H1 (cell line): ENCODE results near the gene DEGS1. TPM values are rescaled to one million over a fixed set of nuclear protein-coding genes. Genes with fewer than 3 reads are reported as not detected.

Experiments
- CTCF ChIA-PET: fragments of 300-600 bp; sonication (Branson Sonifier 250); formaldehyde crosslinking; loops from one replicate; lab custom pipeline; 2021; ENCODE audit not compliant: partially characterized antibody; lab: Charles Lee
- POLR2A ChIA-PET: fragments of 300-600 bp; sonication (Branson Sonifier 250); formaldehyde crosslinking; loops from one replicate; lab custom pipeline; 2021; ENCODE audit warnings: inconsistent platforms; ENCODE audit not compliant: partially characterized antibody; lab: Charles Lee
- DNase-seq, 2 experiments: peaks; one replicate each; pipeline versions ENCODE4 v3.0.0 to v3.0.0-alpha.2; 2010 to 2022; ENCODE audit warnings: low spot score in 2 of 2, low read depth in 1 of 2, mixed read lengths in 1 of 2
- FAIRE-seq: peaks from 2 replicates; lab custom pipeline; 2011; peaks lifted over from hg19 to GRCh38; lab: Jason Lieb, UNC
- H2AFZ ChIP-seq: 2 replicates; pipeline ENCODE4 v1.8.1; 2012; ENCODE audit warnings: low read length, inconsistent platforms
- H2AK5ac ChIP-seq: 2 replicates; pipeline ENCODE4 v1.6.1; 2013; ENCODE audit warnings: low read depth, low read length
- H2BK120ac ChIP-seq: replicated peaks from 2 replicates; pipeline ENCODE3; 2013; ENCODE audit warnings: low read depth, low read length, inconsistent platforms
- H2BK12ac ChIP-seq: 2 replicates; pipeline ENCODE4 v1.6.1; 2013; ENCODE audit warnings: low read depth, low read length
- H2BK15ac ChIP-seq: 2 replicates; pipeline ENCODE4 v1.6.1; 2013; ENCODE audit warnings: low read length
- H2BK20ac ChIP-seq: 2 replicates; pipeline ENCODE4 v1.6.1; 2013; ENCODE audit warnings: low read length
- H2BK5ac ChIP-seq: 2 replicates; pipeline ENCODE4 v1.6.1; 2013; ENCODE audit warnings: low read depth, low read length
- H3K14ac ChIP-seq: 2 replicates; pipeline ENCODE4 v1.6.1; 2013; ENCODE audit warnings: inconsistent platforms; ENCODE audit not compliant: insufficient read length
- H3K18ac ChIP-seq: 2 replicates; pipeline ENCODE4 v1.6.1; 2013; ENCODE audit warnings: low read length; ENCODE audit errors: extremely low read depth
- H3K23ac ChIP-seq: 2 replicates; pipeline ENCODE4 v1.6.1; 2013; ENCODE audit warnings: inconsistent platforms; ENCODE audit not compliant: insufficient read length
- H3K23me2 ChIP-seq: 2 replicates; pipeline ENCODE4 v1.6.1; 2013; ENCODE audit warnings: low read depth, low read length
- H3K27ac ChIP-seq: 2 replicates; pipeline ENCODE4 v1.6.1; 2011; ENCODE audit warnings: low read depth, low read length, inconsistent platforms
- H3K27me3 ChIP-seq, 4 experiments: replicated peaks in 1 of 4; 1 replicate in 1 of 4; 2 replicates in 3 of 4; pipeline versions ENCODE4 v1.6.1 to v1.8.1; 2011 to 2013; ENCODE audit warnings: low read length in 3 of 4, mild to moderate bottlenecking in 3 of 4, inconsistent platforms in 2 of 4, mixed read lengths in 2 of 4, moderate library complexity in 1 of 4; ENCODE audit not compliant: control insufficient read depth in 3 of 4, insufficient read depth in 3 of 4; ENCODE audit errors: extremely low read depth in 1 of 4
- H3K36me3 ChIP-seq, 4 experiments: 2 replicates each; pipeline versions ENCODE4 v1.6.1 to v1.8.1; 2011 to 2013; ENCODE audit warnings: mild to moderate bottlenecking in 4 of 4, low read length in 3 of 4, moderate library complexity in 2 of 4, control low read depth in 1 of 4, inconsistent platforms in 1 of 4; ENCODE audit not compliant: insufficient read depth in 4 of 4, control insufficient read depth in 2 of 4
- H3K4ac ChIP-seq: replicated peaks from 2 replicates; pipeline ENCODE3; 2013; ENCODE audit warnings: low read length, low read depth, mixed read lengths, inconsistent platforms; ENCODE audit not compliant: insufficient read length
- H3K4me1 ChIP-seq, 4 experiments: replicated peaks in 1 of 4; 1 replicate in 1 of 4; 2 replicates in 3 of 4; pipeline versions ENCODE4 v1.6.1 to v1.8.1; 2011 to 2013; ENCODE audit warnings: low read length in 3 of 4, inconsistent platforms in 2 of 4, mixed read lengths in 1 of 4; ENCODE audit not compliant: insufficient read depth in 4 of 4, control insufficient read depth in 3 of 4
- H3K4me2 ChIP-seq, 2 experiments: 2 replicates each; pipeline versions ENCODE4 v1.6.1 to v1.8.1; 2011 to 2013; ENCODE audit warnings: low read depth in 2 of 2, low read length in 2 of 2, control low read depth in 1 of 2, inconsistent platforms in 1 of 2, mild to moderate bottlenecking in 1 of 2; ENCODE audit not compliant: insufficient read depth in 1 of 2
- H3K4me3 ChIP-seq, 4 experiments: fragments of 200-600, 300-600 bp in 1 of 4; sonication (generic), shearing (Covaris generic), sonication (Bioruptor Twin) in 1 of 4; 2 replicates each; pipeline versions ENCODE4 v1.5.1 to v1.8.1; 2011 to 2016; ENCODE audit warnings: low read length in 4 of 4, low read depth in 3 of 4, control low read depth in 2 of 4, inconsistent platforms in 2 of 4, mild to moderate bottlenecking in 2 of 4, mixed read lengths in 1 of 4, moderate library complexity in 1 of 4; ENCODE audit not compliant: insufficient read depth in 2 of 4; ENCODE audit errors: extremely low read depth in 1 of 4
- H3K56ac ChIP-seq: replicated peaks from 2 replicates; pipeline ENCODE3; 2013; ENCODE audit warnings: low read depth, mild to moderate bottlenecking, mixed read lengths, low read length, inconsistent platforms; ENCODE audit not compliant: insufficient read length
- H3K79me1 ChIP-seq: 2 replicates; pipeline ENCODE4 v1.6.1; 2013; ENCODE audit warnings: low read depth, low read length, control low read depth
- H3K79me2 ChIP-seq, 2 experiments: 2 replicates each; pipeline versions ENCODE4 v1.6.1 to v1.8.1; 2012 to 2013; ENCODE audit warnings: low read length in 2 of 2, mild to moderate bottlenecking in 2 of 2, inconsistent platforms in 1 of 2; ENCODE audit not compliant: insufficient read depth in 2 of 2, control insufficient read depth in 1 of 2
- H3K9ac ChIP-seq, 4 experiments: replicated peaks in 1 of 4; 1 replicate in 1 of 4; 2 replicates in 3 of 4; pipeline versions ENCODE4 v1.6.1 to v1.8.1; 2011 to 2013; ENCODE audit warnings: low read depth in 3 of 4, low read length in 3 of 4, control low read depth in 2 of 4, mild to moderate bottlenecking in 2 of 4, moderate library complexity in 2 of 4, inconsistent platforms in 1 of 4; ENCODE audit errors: extremely low read depth in 1 of 4
- H3K9me3 ChIP-seq, 2 experiments: 2 replicates each; pipeline versions ENCODE4 v1.6.1 to v1.8.1; 2012 to 2013; ENCODE audit warnings: mild to moderate bottlenecking in 2 of 2, moderate library complexity in 2 of 2, control low read depth in 1 of 2, inconsistent platforms in 1 of 2, low read depth in 1 of 2, low read length in 1 of 2, mixed read lengths in 1 of 2; ENCODE audit not compliant: insufficient read depth in 2 of 2
- H4K20me1 ChIP-seq, 2 experiments: replicated peaks in 1 of 2; 2 replicates each; pipeline versions ENCODE3 to v1.8.1; 2011 to 2013; ENCODE audit warnings: inconsistent platforms in 2 of 2, low read length in 2 of 2, mild to moderate bottlenecking in 1 of 2; ENCODE audit not compliant: insufficient read depth in 2 of 2, control insufficient read depth in 1 of 2
- H4K5ac ChIP-seq: 2 replicates; pipeline ENCODE4 v1.6.1; 2013; ENCODE audit warnings: low read length, low read depth, mixed read lengths, inconsistent platforms; ENCODE audit not compliant: insufficient read length
- H4K8ac ChIP-seq: 2 replicates; pipeline ENCODE4 v1.8.0; 2013; ENCODE audit warnings: mild to moderate bottlenecking, moderate library complexity, low read length, inconsistent platforms; ENCODE audit not compliant: insufficient read depth; ENCODE audit errors: extremely low read depth
- H4K91ac ChIP-seq: replicated peaks from 2 replicates; pipeline ENCODE3; 2013; ENCODE audit warnings: low read length, mixed read lengths, inconsistent platforms; ENCODE audit not compliant: insufficient read length
- ASH2L ChIP-seq: fragments of 200-600, 300-600 bp; sonication (generic); IDR thresholded peaks from one replicate; pipeline ENCODE4 v1.7.1; 2017; ENCODE audit warnings: low read length
- CBX5 ChIP-seq: fragments of 300-800, 300-1000 bp; sonication (generic); IDR thresholded peaks from 2 replicates; pipeline ENCODE4 v1.7.1; 2016; ENCODE audit warnings: antibody characterized with exemption, low read length, low read depth
- CHD1 ChIP-seq: IDR thresholded peaks from 2 replicates; pipeline ENCODE4 v1.6.1; 2012; ENCODE audit warnings: low read depth, low read length, improper control_type of control experiment
- EP300 ChIP-seq, 2 experiments: IDR thresholded peaks; 1 replicate in 1 of 2; 2 replicates in 1 of 2; pipeline ENCODE4 v1.6.1; 2011 to 2012; ENCODE audit warnings: low read depth in 2 of 2, low read length in 2 of 2, mild to moderate bottlenecking in 2 of 2, borderline replicate concordance in 1 of 2, inconsistent platforms in 1 of 2, moderate library complexity in 1 of 2
- KDM4A ChIP-seq: IDR thresholded peaks from one replicate; pipeline ENCODE4 v1.7.1; 2012; ENCODE audit warnings: low read depth, mild to moderate bottlenecking, moderate library complexity, low read length, inconsistent platforms; ENCODE audit not compliant: severe bottlenecking
- KDM5A ChIP-seq: fragments of 200-600 bp; IDR thresholded peaks from 2 replicates; pipeline ENCODE4 v1.7.1; 2012; ENCODE audit warnings: mild to moderate bottlenecking, low read length, inconsistent platforms, mixed read lengths
- NANOG ChIP-seq: IDR thresholded peaks from 2 replicates; pipeline ENCODE4 v1.6.1; 2011; ENCODE audit warnings: low read length, low read depth, mild to moderate bottlenecking, inconsistent platforms; ENCODE audit not compliant: insufficient read depth, poor library complexity, severe bottlenecking
- RAD21 ChIP-seq, 2 experiments: IDR thresholded peaks in 1 of 2; conservative IDR thresholded peaks in 1 of 2; 2 replicates each; pipeline ENCODE4 v1.6.1; 2011; ENCODE audit warnings: low read depth in 2 of 2, low read length in 2 of 2, improper control_type of control experiment in 1 of 2, inconsistent platforms in 1 of 2, mild to moderate bottlenecking in 1 of 2, moderate library complexity in 1 of 2
- RNF2 ChIP-seq: fragments of 200-900, 300-1000 bp; sonication (generic); IDR thresholded peaks from 2 replicates; pipeline ENCODE4 v1.7.1; 2016; ENCODE audit warnings: borderline replicate concordance, low read depth, mild to moderate bottlenecking, antibody characterized with exemption, low read length; ENCODE audit not compliant: poor library complexity, severe bottlenecking; ENCODE audit errors: missing control alignments
- SP4 ChIP-seq: IDR thresholded peaks from 2 replicates; pipeline ENCODE4 v1.6.1; 2012; ENCODE audit warnings: low read length, inconsistent platforms
- WGBS, 2 experiments: shearing (Covaris generic) in 1 of 2; methylation state at CpG; one replicate each; pipeline versions ENCODE4 v1.1.6 to v1.1.7; 2013 to 2015; ENCODE audit warnings: low lambda C conversion rate in 2 of 2, mixed read lengths in 2 of 2, inconsistent platforms in 1 of 2, low coverage in 1 of 2, missing lambda C conversion rate in 1 of 2; ENCODE audit not compliant: insufficient replicate concordance in 2 of 2, insufficient coverage in 1 of 2, insufficient read length in 1 of 2; ENCODE audit errors: extremely low coverage in 1 of 2, missing lambda C conversion rate in 1 of 2; 5-methylcytosine and 5-hydroxymethylcytosine counted together
- polyA plus RNA-seq, 7 experiments: library from polyadenylated mRNA; depleted of rRNA in 3 of 7; stranded (reverse) in 5 of 7; unstranded in 2 of 7; fragments of >200 nt in 5 of 7; fragments of 200-250 nt in 2 of 7; gene quantifications; 1 replicate in 5 of 7; 2 replicates in 1 of 7; 4 replicates in 1 of 7; pipeline versions ENCODE4 v1.2.1 to v1.2.3, GENCODE V29; 2011 to 2013; ENCODE audit warnings: missing spikeins in 2 of 7, mixed read lengths in 2 of 7
- total RNA-seq: library from RNA; stranded (reverse); fragmentation: NEBNext Ultra II Directional; extraction: Animal tissue kit (Norgen Biotek cat#: 25700); gene quantifications from 2 replicates; pipeline ENCODE4 v1.2.1, GENCODE V29; 2021

Gene DEGS1
- total and polyA plus RNA-seq, 2 of the 8 experiments (the other 6 are each of a cell fraction or from before 2014, with no cell fraction given): 46.1 to 114 TPM

GRCh38 chr1:224238212-224238611 is 55.2 kb downstream of the DEGS1 start:
- POLR2A ChIA-PET: interaction anchor here (1.1 to 1.4 kb wide), 2 partner anchors 14 to 19 kb away, joined by 3 to 4 read pairs; no protein-coding TSS in a partner anchor
- WGBS, 2 experiments: 84% methylated on average over 9 of the region's 9 CpGs; no CpG with 5 or more reads in 1 of the 2 experiments

More at GRCh38 chr1:224238212-224238611, 55.2 kb downstream of the DEGS1 start:
- no peaks in the 10 kb centered on the region for H4K20me1 ChIP-seq
- TF ChIP-seq SP4 (no peak), NANOG (no peak), KDM5A (no peak), CBX5 (no peak), RAD21 (IDR thresholded peaks at IDR 0.05 in 1 of 2, conservative IDR thresholded peaks at IDR 0.05 in 1 of 2; ENCODE audit: low read depth in 2 of 2, low read length in 2 of 2) (no peak), KDM4A (no peak), RNF2 (no peak), CHD1 (no peak), EP300 (IDR thresholded peaks at IDR 0.05; ENCODE audit: borderline replicate concordance in 1 of 2, low read depth in 2 of 2, low read length in 2 of 2) (no peak), ASH2L (no peak)
- DNase-seq (no peak), FAIRE-seq (no peak)
- H2BK12ac ChIP-seq: no peak overlapping the region
- no peak overlapping the region for H4K8ac ChIP-seq
- H3K56ac ChIP-seq: no peak overlapping the region
- CTCF ChIA-PET: interaction anchor here (0.9 to 1.7 kb wide), 2 partner anchors 25 to 657 kb away, joined by 3 to 4 read pairs; no protein-coding TSS in a partner anchor
- H2BK15ac ChIP-seq: no peak overlapping the region
- H3K79me1 ChIP-seq: no peaks in the 10 kb centered on the region; the same call in 1 of the 2 replicates
- no peak overlapping the region for H4K5ac ChIP-seq
- H3K4ac ChIP-seq: no peak overlapping the region
- H3K79me2 ChIP-seq: no peaks in the 10 kb centered on the region
- H2AK5ac ChIP-seq: no peak overlapping the region
- no peak overlapping the region for H3K4me2 ChIP-seq
- no peak overlapping the region for H3K14ac ChIP-seq
- no peak overlapping the region for H2AFZ ChIP-seq
- no peaks in the 10 kb centered on the region for H3K9me3 ChIP-seq
- no peak overlapping the region for H3K23ac ChIP-seq
- no peak overlapping the region for H2BK5ac ChIP-seq
- no peaks in the 10 kb centered on the region for H3K23me2 ChIP-seq
- no peak overlapping the region for H3K4me3 ChIP-seq
- H3K4me1 ChIP-seq: peaks cover 2 to 23% (median 13%) of the 10 kb centered on the region in 4 experiments; a peak in 6 of 7 replicates
- H2BK20ac ChIP-seq: no peak overlapping the region
- H3K27me3 ChIP-seq: no peaks in the 10 kb centered on the region; a peak in 1 of 7 replicates
- H3K36me3 ChIP-seq: peaks cover 0 to 8% (median 0%) of the 10 kb centered on the region in 4 experiments; a peak in 1 of 8 replicates
- no peak overlapping the region for H2BK120ac ChIP-seq
- no peak overlapping the region for H3K27ac ChIP-seq
- H4K91ac ChIP-seq: no peak overlapping the region
- no peak overlapping the region; a peak in 1 of 7 replicates for H3K9ac ChIP-seq
- peak overlapping the region; percentile 71; the same call in 1 of the 2 replicates for H3K18ac ChIP-seq
